ENCODE measurements around the gene CCDC110.

Gene CCDC110

DNA sequence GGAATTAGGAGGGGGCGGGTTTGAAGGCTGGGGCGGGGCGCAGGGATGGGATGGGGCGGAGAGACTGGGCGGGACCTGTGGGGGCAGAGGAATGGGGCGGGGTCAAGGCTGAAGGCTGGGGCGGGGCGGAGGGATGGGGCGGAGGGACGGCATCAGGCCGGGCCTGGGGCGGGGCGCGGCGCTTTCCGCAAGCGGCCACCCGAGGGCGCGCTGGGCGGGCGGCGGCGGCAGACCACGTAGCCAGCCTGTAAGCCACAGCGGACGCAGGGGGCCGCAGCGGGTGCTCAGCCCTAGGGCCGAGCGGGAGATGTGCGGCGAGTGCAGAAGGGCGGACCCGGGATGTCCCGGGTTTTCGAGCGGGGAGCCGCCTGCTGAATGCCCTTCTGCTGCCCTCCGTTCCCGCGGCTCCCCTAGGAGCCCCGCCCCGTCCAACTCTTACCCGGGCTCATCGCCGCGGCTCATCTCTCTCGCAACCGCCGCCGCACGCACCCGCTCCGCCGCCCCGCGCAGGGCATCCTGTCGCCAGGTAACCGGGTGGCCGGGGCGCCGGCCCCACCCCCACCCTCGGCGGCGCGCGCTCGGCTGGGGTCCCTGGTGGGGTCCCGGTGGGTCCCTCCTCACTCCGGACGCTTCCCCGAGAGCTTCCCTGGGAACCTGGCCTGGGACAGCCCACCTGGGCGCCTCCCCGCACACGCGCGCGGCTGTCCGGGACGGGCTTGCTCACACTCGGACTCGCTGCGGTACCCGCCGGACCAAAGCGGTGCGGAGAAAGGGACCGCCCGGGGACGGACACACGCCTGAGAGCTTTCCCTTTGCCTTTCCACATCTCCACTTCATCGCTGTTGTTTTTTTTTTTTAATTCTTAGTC lies at the start of gene CCDC110:
CCDC110 (minus strand) TSS at position 499 of the 868 bp plus-strand sequence; CDS start at position 449, 50 bp downstream.
- Histone ChIP-seq H3K9ac (ENCODE audit: low read length) (peak within 1 kb of the TSS; percentile 99), H3K79me2 (ENCODE audit: low read length) (peaks cover 20% of the 10 kb centered on the region), H3K4me3 (ENCODE audit: low read length) (peak within 1 kb of the TSS; percentile 96), H3K9me2 (replicated peaks; ENCODE audit: insufficient read depth, low read length) (no peaks in the 10 kb centered on the region), H2AFZ (ENCODE audit: low read length) (peak within 1 kb of the TSS; percentile 93), H3K27me3 (replicated peaks; ENCODE audit: insufficient read depth, low read length) (no peaks in the 10 kb centered on the region), H3K4me1 (ENCODE audit: low read length) (peaks cover 10% of the 10 kb centered on the region; the same call in 1 of the 2 replicates), H3K27ac (ENCODE audit: low read length) (peak within 1 kb of the TSS; percentile 81), H3K36me3 (replicated peaks; ENCODE audit: insufficient read depth, low read length) (no peaks in the 10 kb centered on the region), H3K4me2 (ENCODE audit: low read depth, low read length) (peak within 1 kb of the TSS; percentile 98), H3F3A (ENCODE audit: insufficient read depth, low read length) (peaks cover 6% of the 10 kb centered on the region; the same call in 1 of the 2 replicates), H3K9me3 (replicated peaks; ENCODE audit: insufficient read depth, low read length) (no peaks in the 10 kb centered on the region), H4K20me1 (ENCODE audit: insufficient read depth, low read length) (no peaks in the 10 kb centered on the region)
- TF ChIP-seq, protein P1, sequence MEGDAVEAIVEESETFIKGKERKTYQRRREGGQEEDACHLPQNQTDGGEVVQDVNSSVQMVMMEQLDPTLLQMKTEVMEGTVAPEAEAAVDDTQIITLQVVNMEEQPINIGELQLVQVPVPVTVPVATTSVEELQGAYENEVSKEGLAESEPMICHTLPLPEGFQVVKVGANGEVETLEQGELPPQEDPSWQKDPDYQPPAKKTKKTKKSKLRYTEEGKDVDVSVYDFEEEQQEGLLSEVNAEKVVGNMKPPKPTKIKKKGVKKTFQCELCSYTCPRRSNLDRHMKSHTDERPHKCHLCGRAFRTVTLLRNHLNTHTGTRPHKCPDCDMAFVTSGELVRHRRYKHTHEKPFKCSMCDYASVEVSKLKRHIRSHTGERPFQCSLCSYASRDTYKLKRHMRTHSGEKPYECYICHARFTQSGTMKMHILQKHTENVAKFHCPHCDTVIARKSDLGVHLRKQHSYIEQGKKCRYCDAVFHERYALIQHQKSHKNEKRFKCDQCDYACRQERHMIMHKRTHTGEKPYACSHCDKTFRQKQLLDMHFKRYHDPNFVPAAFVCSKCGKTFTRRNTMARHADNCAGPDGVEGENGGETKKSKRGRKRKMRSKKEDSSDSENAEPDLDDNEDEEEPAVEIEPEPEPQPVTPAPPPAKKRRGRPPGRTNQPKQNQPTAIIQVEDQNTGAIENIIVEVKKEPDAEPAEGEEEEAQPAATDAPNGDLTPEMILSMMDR (IDR thresholded peaks at IDR 0.05; ENCODE audit: low read length), result peak; percentile 49
- TF ChIP-seq EZH2phosphoT487 (IDR thresholded peaks at IDR 0.05; ENCODE audit: low read length) (no peak), EZH2 (optimal IDR thresholded peaks at IDR 0.05; ENCODE audit: low read depth, low read length) (no peak)
- DNase-seq, result peak; percentile 92

DNA sequence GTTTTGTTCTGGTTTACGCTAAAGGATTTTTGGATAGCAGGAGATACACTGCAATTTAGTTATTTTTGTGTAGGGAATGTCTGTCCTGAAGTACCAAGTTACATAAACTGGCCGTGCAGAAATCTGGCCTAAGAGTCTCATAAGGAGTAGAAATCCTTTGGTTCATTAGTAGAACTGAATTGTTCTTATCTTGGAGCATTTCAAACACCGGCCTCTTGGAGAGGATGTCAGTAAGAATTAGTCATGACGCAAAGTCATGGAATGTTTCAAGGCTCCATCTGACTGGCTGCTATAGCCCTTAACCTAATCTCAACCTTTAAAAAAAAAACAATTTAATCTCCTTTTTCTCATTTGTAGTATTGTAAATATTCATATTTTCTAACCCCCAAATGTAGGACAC lies 48.6 kb upstream of the CCDC110 start:
- no peaks in the 10 kb centered on the region for H3K27me3 ChIP-seq (replicated peaks; ENCODE audit: insufficient read depth, low read length)
- H3F3A ChIP-seq (ENCODE audit: insufficient read depth, low read length), result no peaks in the 10 kb centered on the region
- H3K36me3 ChIP-seq (replicated peaks; ENCODE audit: insufficient read depth, low read length), result peaks cover 8% of the 10 kb centered on the region; the same call in 1 of the 2 replicates
- no peak overlapping the region for H2AFZ ChIP-seq (ENCODE audit: low read length)
- H3K79me2 ChIP-seq (ENCODE audit: low read length), result no peaks in the 10 kb centered on the region
- no peaks in the 10 kb centered on the region for H3K9me3 ChIP-seq (replicated peaks; ENCODE audit: insufficient read depth, low read length)
- H3K9ac ChIP-seq (ENCODE audit: low read length), result no peak overlapping the region
- H3K9me2 ChIP-seq (replicated peaks; ENCODE audit: insufficient read depth, low read length), result no peaks in the 10 kb centered on the region
- no peak overlapping the region for H3K27ac ChIP-seq (ENCODE audit: low read length)
- H3K4me2 ChIP-seq (ENCODE audit: low read depth, low read length), result no peak overlapping the region
- H3K4me1 ChIP-seq (ENCODE audit: low read length), result no peaks in the 10 kb centered on the region
- no peak for DNase-seq
- H3K4me3 ChIP-seq (ENCODE audit: low read length), result no peak overlapping the region
- TF ChIP-seq EZH2phosphoT487 (IDR thresholded peaks at IDR 0.05; ENCODE audit: low read length) (no peak), EZH2 (optimal IDR thresholded peaks at IDR 0.05; ENCODE audit: low read depth, low read length) (no peak)
- TF ChIP-seq, protein P1 (IDR thresholded peaks at IDR 0.05; ENCODE audit: low read length), result no peak
- H4K20me1 ChIP-seq (ENCODE audit: insufficient read depth, low read length), result no peaks in the 10 kb centered on the region

- Histone ChIP-seq H4K20me1 (ENCODE audit: insufficient read depth, low read length) (no peaks in the 10 kb centered on the region), H3K4me1 (ENCODE audit: low read length) (no peaks in the 10 kb centered on the region), H3K79me2 (ENCODE audit: low read length) (no peaks in the 10 kb centered on the region), H3K4me2 (ENCODE audit: low read depth, low read length) (no peak overlapping the region), H3K4me3 (ENCODE audit: low read length) (no peak overlapping the region), H3K27ac (ENCODE audit: low read length) (no peak overlapping the region), H2AFZ (ENCODE audit: low read length) (no peak overlapping the region), H3K9ac (ENCODE audit: low read length) (no peak overlapping the region), H3K36me3 (replicated peaks; ENCODE audit: insufficient read depth, low read length) (peaks cover 8% of the 10 kb centered on the region; the same call in 1 of the 2 replicates), H3F3A (ENCODE audit: insufficient read depth, low read length) (no peaks in the 10 kb centered on the region), H3K27me3 (replicated peaks; ENCODE audit: insufficient read depth, low read length) (no peaks in the 10 kb centered on the region), H3K9me2 (replicated peaks; ENCODE audit: insufficient read depth, low read length) (no peaks in the 10 kb centered on the region), H3K9me3 (replicated peaks; ENCODE audit: insufficient read depth, low read length) (no peaks in the 10 kb centered on the region)
- no peak for DNase-seq
- TF ChIP-seq, protein P1 (IDR thresholded peaks at IDR 0.05; ENCODE audit: low read length), result no peak
- TF ChIP-seq EZH2phosphoT487 (IDR thresholded peaks at IDR 0.05; ENCODE audit: low read length) (no peak), EZH2 (optimal IDR thresholded peaks at IDR 0.05; ENCODE audit: low read depth, low read length) (no peak)
Observed at GRCh38 chr4:185518494-185518893, 47.0 kb upstream of the CCDC110 start.
